ENCODE measurements around the gene C16orf96. TPM values are rescaled to one million over a fixed set of nuclear protein-coding genes. Genes with fewer than 3 reads are reported as not detected.

Gene C16orf96
- total RNA-seq, 2 donors from 2014 or later, result 0.52 TPM; not detected in 1

DNA sequence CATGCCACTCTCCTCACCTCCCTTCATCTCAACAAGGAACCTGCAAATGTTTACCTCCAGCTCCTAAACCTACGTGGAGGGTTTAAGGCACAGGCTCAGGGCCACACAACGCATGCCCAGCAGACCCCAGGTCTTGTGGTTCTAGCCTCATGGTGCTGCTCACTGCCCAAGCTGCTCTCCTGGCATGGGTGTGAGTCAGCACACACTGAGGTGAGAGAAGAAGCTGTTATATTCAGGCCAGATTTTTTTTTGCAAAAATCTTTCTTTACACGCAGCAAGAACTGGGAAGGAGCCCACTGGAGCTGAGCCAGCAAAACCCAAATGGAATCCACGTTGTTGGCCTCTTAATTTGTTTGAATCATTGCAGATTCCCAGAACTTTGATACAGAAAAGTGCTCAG is 5.5 kb upstream of the C16orf96 start:
- WGBS, 2 donors, result 34 to 40% methylated on average over 2 to 4 of the region's 4 CpGs
- TF ChIP-seq, protein P1, sequence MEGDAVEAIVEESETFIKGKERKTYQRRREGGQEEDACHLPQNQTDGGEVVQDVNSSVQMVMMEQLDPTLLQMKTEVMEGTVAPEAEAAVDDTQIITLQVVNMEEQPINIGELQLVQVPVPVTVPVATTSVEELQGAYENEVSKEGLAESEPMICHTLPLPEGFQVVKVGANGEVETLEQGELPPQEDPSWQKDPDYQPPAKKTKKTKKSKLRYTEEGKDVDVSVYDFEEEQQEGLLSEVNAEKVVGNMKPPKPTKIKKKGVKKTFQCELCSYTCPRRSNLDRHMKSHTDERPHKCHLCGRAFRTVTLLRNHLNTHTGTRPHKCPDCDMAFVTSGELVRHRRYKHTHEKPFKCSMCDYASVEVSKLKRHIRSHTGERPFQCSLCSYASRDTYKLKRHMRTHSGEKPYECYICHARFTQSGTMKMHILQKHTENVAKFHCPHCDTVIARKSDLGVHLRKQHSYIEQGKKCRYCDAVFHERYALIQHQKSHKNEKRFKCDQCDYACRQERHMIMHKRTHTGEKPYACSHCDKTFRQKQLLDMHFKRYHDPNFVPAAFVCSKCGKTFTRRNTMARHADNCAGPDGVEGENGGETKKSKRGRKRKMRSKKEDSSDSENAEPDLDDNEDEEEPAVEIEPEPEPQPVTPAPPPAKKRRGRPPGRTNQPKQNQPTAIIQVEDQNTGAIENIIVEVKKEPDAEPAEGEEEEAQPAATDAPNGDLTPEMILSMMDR (IDR thresholded peaks at IDR 0.05), result no peak
- TF ChIP-seq POLR2A (IDR thresholded peaks at IDR 0.05), result no peak
- no peak for ATAC-seq

DNA sequence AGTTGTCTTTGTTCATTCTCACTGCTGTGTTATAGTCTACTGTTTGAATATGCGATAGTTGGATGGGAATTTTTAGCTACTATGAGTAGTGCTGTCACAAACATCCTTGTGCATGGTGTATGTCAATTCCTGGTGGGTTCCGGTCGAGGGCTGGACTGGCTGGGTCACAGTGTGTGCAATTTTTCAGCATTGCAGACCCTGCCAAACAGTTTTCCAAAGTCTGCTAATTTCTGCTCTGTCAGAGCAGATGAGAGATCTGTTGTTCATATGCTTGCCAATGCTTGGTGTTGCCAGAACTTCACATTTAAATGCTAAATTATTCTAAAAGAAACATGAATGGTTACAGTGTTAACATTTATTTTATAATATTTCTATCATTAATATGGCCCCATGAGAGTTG is 3.6 kb upstream of the C16orf96 start:
- Histone ChIP-seq H3K4me1 (peaks cover 5% of the 10 kb centered on the region), H3K27ac (no peak overlapping the region), H3K9me3 (no peaks in the 10 kb centered on the region), H3K27me3 (no peaks in the 10 kb centered on the region), H3K4me3 (no peak overlapping the region), H3K36me3 (replicated peaks in 1 of 2; ENCODE audit: insufficient read depth in 1 of 2, low read depth in 2 of 2) (no peaks in the 10 kb centered on the region)
- no peak for TF ChIP-seq POLR2A (IDR thresholded peaks at IDR 0.05)
- TF ChIP-seq, protein P1 (IDR thresholded peaks at IDR 0.05), result no peak
- 62 to 77% methylated on average over 3 of the region's 3 CpGs for WGBS, 2 donors
- ATAC-seq (no peak), DNase-seq (peak in 1 of 4 donors; percentile 17)
- intact Hi-C loops (cut with DNase I), result loop anchor here (5.0 kb wide), 1 partner anchor 40 kb away; no protein-coding TSS in a partner anchor

More for the DNA sequence above, 5.5 kb upstream of the C16orf96 start:
- H3K4me1 ChIP-seq, result peaks cover 5% of the 10 kb centered on the region
- H3K36me3 ChIP-seq (replicated peaks in 1 of 2; ENCODE audit: insufficient read depth in 1 of 2, low read depth in 2 of 2), result no peaks in the 10 kb centered on the region
- H3K4me3 ChIP-seq, result no peak overlapping the region
- intact Hi-C loops (cut with DNase I), result loop anchor here (5.0 kb wide), 1 partner anchor 38 kb away; no protein-coding TSS in a partner anchor
- DNase-seq, result no peak
- no peaks in the 10 kb centered on the region for H3K9me3 ChIP-seq
- no peak overlapping the region for H3K27ac ChIP-seq
- H3K27me3 ChIP-seq, result no peaks in the 10 kb centered on the region

DNA sequence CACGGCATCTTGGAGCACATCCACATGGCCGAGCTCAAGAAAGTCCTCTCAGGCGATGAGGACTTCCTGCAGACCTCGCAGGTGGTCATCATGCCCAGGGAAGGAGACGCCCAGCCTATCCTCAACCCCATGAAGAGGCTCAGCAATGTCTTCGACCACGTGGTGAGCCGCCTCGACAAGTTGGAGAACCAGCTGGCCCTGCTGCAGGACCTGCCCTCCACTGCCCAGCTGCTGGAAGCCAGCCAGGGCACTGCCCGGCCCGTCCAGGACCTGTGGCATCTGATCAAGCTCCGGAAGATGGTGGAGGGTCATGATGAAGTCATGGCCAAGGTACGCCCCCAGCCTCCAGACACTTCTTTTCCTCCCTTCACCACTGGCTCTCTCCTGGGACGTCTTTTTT is 440 bp downstream of the C16orf96 start:
- Histone ChIP-seq H3K9me3 (no peaks in the 10 kb centered on the region), H3K4me1 (no peaks in the 10 kb centered on the region), H3K27ac (no peak overlapping the region), H3K27me3 (no peaks in the 10 kb centered on the region), H3K36me3 (replicated peaks in 1 of 2; ENCODE audit: insufficient read depth in 1 of 2, low read depth in 2 of 2) (no peaks in the 10 kb centered on the region), H3K4me3 (no peak overlapping the region)
- intact Hi-C loops (cut with DNase I), result no loop called here
- no peak for DNase-seq
- TF ChIP-seq POLR2A (IDR thresholded peaks at IDR 0.05), result no peak
- TF ChIP-seq, protein P1 (IDR thresholded peaks at IDR 0.05), result no peak
- WGBS, 2 donors, result 66 to 78% methylated on average over 6 to 14 of the region's 14 CpGs
- no peak for ATAC-seq

DNA sequence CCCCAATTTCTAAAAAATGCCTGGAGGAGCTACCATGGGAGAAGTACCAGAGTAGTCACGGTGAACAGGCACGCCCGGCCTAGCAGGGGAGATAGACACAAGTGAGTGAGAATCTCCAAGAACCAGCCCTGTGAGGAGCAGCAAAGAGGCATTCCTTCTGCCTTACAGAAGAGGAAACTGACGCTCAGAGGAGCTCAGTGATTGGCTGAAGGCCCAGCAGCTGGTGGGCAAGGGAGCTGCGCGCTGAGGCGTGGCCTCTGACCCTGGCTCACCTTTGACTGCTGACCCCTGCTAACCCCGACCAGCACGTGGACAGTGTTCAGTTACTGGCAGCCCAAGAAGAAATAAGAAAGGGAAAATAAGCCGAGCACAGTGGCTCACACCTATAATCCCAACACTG is 1.8 kb downstream of the C16orf96 start:
- Histone ChIP-seq H3K4me3 (no peak overlapping the region), H3K27ac (no peak overlapping the region), H3K27me3 (no peaks in the 10 kb centered on the region), H3K4me1 (no peaks in the 10 kb centered on the region), H3K36me3 (replicated peaks in 1 of 2; ENCODE audit: insufficient read depth in 1 of 2, low read depth in 2 of 2) (no peaks in the 10 kb centered on the region), H3K9me3 (no peaks in the 10 kb centered on the region)
- intact Hi-C loops (cut with DNase I), result no loop called here
- TF ChIP-seq, protein P1 (IDR thresholded peaks at IDR 0.05), result no peak
- no peak for TF ChIP-seq POLR2A (IDR thresholded peaks at IDR 0.05)
- WGBS, 2 donors, result 83 to 84% methylated on average over 10 of the region's 10 CpGs
- no peak for DNase-seq
- ATAC-seq, result no peak

DNA sequence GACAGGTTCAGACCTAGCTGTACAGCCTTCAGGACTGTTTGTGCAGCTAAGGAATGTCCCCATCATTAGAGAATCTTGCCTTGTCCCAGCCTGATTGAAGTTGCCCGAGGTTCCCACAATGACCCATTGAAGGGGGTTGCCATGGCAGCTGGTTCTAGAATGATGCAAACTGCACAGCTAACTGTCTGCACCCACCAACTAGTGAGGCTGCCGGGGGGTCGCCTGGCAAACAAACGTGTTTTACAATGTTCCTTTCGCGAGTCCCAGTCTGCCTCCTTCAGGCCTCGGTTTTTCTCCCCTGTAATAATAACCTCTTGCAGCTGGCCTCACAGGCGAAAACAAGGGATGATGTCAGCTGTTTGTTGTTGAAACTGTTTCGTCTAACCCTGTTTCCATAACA is 5.5 kb downstream of the C16orf96 start:
- WGBS, 2 donors, result 54 to 68% methylated on average over 9 of the region's 9 CpGs
- no peaks in the 10 kb centered on the region for H3K4me1 ChIP-seq
- no peak overlapping the region for H3K4me3 ChIP-seq
- H3K9me3 ChIP-seq, result no peaks in the 10 kb centered on the region
- no peak overlapping the region for H3K27ac ChIP-seq
- ATAC-seq (no peak), DNase-seq (no peak)
- no peaks in the 10 kb centered on the region for H3K36me3 ChIP-seq (replicated peaks in 1 of 2; ENCODE audit: insufficient read depth in 1 of 2, low read depth in 2 of 2)
- intact Hi-C loops (cut with DNase I), result no loop called here
- no peaks in the 10 kb centered on the region for H3K27me3 ChIP-seq
- no peak for TF ChIP-seq POLR2A (IDR thresholded peaks at IDR 0.05)
- TF ChIP-seq, protein P1 (IDR thresholded peaks at IDR 0.05), result no peak

All from body of pancreas (tissue), 4 donors.